ENCODE data around the gene JMJD8.

DNA sequence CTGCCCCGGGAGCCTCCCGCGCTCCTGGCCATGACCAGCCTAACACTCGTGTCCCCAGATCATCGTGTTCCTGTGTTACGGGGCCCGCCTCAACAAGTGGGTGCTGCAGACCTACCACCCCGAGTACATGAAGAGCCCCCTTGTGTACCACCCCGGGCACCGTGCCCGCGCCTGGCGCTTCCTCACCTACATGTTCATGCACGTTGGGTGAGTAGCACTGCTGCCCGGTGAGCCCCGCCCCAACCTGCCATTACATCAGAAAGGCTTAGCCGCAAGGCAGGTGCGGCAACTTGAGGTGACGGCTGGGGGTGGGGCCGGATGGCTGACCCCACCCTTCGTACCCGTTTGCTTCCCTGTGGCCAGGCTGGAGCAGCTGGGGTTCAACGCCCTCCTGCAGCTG is 7.2 kb downstream of the JMJD8 start:
- TF ChIP-seq CTCF (conservative IDR thresholded peaks at IDR 0.05 in 1 of 2, IDR thresholded peaks at IDR 0.05 in 1 of 2; ENCODE audit: low read depth in 1 of 2, low read length in 2 of 2), result no peak
- TF ChIP-seq EZH2 (IDR thresholded peaks at IDR 0.05; ENCODE audit: low read length, missing control alignments), result no peak
